ENCODE results near the gene C14orf39.

Gene C14orf39, protein sequence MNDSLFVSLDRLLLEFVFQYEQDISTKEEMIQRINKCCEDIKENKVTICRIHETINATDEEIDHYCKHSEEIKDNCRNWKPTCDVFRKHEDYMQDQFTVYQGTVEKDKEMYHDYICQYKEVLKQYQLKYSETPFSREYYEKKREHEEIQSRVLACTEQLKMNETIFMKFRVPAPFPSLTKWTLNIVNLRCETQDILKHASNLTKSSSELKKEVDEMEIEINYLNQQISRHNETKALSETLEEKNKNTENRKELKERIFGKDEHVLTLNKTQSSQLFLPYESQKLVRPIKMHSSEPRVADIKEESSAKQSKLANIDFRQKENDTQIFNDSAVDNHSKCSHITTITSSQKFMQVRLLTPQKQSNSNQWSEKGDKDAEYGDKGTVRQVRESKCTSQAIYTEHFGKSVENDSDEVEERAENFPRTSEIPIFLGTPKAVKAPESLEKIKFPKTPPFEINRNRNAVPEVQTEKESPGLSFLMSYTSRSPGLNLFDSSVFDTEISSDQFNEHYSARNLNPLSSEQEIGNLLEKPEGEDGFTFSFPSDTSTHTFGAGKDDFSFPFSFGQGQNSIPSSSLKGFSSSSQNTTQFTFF

DNA sequence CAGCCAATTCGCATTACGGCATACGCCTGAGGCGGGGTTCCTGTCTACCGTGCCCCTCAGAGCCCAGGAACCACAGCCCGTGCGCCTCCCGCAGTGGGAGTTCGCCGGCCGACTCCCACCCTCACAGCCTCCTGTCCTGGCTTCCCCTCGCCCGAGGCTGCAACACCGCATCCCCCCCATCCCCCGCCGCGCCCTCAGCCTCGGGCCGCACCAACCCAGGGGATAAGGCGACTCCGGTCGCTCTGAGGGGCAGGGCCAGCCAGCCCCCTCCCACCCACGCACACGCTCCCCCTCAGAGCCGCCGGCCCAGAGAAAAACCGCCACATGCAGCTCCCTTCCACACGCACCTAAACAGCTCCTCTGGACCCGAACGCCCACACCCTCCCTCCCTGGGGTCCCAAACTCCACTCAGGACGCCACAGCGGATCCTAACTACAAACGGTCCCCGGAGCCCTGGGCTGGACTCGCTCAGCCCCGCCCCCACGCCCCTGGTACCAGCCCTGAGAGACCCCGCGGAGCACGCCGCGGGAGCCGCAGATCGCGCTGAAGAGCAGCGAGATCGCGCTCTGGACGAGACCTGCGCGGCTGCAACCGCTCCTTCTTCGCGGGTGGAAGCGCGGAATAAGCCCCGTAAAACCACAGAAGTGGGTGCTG is at the start of gene C14orf39:
TSS of gene C14orf39 (minus strand) at position 466 of the 654 bp plus-strand sequence. CDS start 985 bp downstream, outside the sequence.
- DNase-seq (ENCODE audit: low read depth in 3 of 3): no peak

DNA sequence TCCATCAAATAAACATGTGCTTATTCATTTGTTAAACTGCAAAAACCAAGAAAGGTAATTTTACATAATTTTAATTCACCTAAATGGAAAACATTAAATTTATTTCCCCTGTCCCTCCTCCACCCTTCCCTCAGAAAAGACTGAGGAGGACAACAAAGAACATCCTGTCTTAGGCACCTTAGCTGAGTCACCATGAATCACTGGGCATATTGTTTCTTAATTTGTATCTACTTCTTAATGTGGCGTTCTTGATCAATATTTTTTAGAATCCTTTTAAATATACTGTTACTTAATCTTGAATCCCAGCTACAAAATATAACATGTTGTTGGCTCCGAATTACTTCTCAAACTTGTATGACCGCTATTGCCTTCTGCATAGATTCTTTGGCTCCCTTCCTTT is 46.6 kb upstream of the C14orf39 start:
- no peak for DNase-seq (ENCODE audit: low read depth in 3 of 3)

DNA sequence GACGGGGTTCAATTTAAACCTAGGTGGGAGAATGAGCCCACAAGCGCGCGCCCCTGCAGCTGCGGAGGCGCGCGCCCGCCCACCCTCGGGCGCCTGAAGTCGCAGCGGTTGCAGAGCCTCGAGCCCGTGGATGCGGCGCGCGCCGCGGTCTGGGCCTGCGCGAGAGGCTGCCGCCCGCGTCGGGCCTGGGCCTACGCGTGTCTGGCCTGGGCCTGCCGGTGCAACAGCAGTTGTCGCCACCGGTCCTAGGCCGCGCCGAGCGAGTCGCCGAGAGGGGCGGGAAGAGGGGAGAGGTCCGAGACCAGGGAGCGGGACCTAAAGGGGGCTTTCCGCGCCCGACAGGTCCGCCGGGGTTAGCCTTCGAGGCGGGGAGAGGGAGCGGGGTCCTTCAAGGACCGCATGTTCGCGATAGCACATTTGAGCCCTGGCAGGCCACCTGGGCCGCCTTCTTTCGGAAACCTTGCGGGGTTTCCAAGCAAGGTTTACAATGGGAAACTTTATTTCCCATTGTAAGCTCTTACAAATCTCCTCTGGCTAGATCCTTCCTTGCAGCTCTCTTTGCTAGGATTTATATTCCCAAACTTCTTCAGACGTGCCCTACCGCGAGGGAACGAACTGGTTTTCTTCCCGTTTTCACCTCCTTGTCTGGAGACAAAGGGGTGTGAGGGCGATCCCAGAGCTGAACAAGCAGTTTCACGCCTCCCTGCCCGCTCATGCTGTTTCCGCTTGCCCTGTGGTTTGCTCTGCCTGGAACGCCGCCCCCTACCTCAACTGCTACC is 29.8 kb upstream of the C14orf39 start:
- DNase-seq (ENCODE audit: low read depth in 3 of 3): no peak

DNA sequence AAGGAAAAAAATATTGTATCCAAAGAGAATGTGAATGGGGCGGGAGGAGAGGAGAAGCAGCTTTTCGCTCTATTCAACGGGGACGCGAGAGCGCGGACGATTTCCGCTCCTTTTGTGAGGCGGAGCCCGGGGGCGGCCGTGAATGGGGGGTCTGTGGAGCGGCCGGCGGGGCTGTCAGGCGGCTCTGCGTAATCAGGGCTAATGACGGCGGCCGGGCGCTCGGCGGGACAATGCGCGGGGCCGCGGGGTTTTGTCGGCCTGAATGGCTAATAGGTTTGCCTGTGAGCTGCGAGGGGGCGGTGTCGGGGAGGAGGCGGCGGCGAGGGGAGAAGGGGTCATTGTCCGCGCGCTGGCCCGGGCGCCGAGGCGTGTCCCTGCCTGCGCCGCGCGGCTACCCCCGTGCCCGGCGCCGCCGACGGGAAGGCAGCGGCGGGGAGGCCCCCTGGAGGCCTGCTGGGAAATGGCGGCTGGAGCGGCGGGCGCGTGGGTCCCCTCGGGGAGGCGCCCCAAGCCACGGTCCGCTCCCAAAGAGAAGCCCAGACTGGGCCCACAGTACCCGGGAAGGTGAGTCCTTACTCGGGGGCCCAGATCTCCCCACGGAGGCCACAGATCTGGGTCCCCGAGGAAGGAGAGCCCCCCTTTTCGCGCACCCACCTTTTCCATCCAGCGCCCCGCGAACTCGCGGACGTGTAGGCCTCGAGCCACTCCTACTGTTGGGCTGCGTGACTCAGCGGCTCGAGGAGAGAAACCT is 29.1 kb upstream of the C14orf39 start:
- DNase-seq (ENCODE audit: low read depth in 3 of 3): no peak

DNA sequence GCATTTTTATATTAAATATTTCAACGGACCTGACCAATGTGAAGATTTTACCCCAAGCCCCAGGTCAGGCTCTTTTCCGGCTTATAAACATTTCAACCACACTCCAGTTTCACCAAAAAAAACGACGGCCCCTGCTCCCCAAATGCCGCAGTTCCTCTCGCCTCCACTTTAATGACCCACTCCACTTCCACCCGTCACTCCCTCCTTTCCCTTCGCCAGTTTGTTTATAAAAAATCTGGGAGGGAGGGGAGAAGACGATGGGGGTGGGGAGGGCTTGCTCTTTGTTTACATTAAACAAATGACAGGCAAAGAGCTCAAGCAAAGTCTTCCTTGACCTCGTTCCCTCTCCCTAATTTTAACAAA is 28.5 kb upstream of the C14orf39 start:
- DNase-seq (ENCODE audit: low read depth in 3 of 3): no peak

DNA sequence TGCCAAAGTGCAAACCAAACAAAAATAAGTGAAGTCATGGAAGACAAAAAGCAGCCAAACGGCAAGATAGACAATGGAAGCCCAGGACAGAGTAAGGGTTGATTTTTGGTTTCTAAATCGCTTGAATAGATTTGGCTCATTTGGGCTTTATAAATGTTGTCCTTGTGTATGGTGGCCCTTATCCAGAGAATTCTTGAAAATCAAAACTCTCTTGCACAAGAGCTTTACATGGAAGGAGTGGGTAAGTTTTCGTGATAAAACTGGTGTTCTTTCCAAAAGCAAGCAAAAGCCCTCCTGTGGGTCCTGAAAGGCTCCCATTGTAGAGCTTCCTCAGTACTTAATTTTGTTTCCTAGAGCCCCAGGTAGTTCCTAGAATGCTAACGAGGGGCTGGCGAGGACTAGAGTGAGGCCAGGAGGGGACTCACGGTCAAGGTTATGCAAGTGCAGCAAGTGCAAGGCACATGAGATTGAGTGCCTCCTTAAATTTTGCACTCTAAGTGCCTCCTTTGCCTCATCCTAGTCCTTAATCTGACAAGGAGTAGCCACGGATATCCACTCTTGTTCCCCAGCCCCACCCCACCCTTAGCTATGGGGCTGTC is 27.2 kb upstream of the C14orf39 start:
- DNase-seq (ENCODE audit: low read depth in 3 of 3): no peak

DNA sequence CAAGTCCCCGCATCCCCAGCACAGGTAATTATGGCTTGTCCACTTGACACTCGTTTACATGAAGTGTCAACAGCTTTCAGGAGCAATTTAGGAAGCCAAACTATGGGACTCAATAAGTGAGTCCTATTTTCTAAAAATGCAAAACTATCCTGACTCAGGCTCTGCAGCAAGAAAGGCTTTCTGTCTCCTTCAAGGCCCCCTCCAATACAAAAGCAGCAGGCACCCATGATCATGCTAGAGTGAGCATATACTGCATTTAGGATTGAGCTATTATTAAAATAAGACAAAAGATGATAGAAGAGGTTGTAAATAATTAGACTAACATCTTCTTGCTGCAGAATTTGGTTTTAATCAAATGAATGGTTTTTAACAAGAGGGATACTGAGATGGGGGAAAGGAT is 26.3 kb upstream of the C14orf39 start:
- no peak for DNase-seq (ENCODE audit: low read depth in 3 of 3)

DNA sequence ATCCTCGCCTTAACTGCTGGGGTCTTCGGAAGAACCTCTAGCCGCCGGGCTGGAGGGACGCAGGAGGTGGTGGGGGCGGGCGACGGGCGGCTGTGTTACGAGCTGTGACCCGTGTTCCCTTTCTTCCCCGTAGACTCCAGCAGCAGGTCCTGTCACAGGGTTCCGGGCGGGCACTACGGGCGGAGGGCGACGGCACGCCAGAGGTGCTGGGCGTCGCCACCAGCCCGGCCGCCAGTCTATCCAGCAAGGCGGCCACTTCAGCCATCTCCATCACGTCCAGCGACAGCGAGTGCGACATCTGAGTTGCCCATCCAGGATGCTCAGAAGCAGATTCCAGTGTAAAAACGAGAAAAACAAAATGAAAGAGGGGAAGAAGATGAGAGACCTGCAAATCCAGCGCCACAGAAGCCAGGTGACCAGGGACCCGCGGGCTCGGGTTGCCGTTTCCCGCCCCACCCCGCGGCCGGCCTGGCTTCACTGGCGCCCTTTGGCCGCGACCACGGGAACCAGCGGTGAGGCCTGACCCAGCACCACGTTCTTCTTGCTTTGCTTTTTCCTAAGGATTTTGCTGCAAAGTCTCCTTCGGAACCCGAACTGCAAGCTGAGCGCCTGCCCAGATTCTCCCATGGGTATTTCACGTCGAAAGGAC is 25.2 kb upstream of the C14orf39 start:
- DNase-seq (ENCODE audit: low read depth in 3 of 3): no peak

DNA sequence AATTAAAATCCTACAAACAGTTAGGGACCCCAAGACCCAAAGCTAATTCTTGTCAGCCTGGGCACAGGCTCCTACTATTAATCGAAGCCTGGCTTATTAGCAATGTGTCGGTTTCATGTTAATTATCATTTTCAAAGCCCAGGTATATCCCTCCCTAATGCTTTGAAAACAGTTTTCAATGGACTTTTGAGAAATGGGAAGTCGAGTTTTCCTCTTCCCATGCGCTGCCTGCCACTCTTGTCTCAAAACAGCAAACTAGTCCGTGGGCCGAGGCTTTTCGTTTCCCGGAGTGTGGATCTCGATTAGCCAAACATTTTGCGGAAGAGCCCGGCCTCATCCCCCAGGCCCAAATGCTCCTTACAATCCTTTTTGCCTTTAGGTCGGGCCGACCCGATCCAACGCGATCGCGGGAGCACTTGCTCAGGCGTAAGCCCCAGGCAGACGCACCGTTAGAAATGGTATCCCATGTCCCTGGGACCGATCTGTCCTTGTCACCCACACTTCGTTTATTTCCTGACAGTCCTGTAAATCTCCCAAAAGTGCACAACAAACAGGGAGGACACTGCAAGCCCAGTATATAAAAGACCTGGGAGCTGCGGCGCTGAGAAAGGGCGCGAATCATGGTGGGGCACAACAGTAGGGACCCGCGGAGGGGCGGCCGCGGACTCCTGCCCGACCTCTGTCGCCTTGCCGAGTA is 24.5 kb upstream of the C14orf39 start:
- no peak for DNase-seq (ENCODE audit: low read depth in 3 of 3)

DNA sequence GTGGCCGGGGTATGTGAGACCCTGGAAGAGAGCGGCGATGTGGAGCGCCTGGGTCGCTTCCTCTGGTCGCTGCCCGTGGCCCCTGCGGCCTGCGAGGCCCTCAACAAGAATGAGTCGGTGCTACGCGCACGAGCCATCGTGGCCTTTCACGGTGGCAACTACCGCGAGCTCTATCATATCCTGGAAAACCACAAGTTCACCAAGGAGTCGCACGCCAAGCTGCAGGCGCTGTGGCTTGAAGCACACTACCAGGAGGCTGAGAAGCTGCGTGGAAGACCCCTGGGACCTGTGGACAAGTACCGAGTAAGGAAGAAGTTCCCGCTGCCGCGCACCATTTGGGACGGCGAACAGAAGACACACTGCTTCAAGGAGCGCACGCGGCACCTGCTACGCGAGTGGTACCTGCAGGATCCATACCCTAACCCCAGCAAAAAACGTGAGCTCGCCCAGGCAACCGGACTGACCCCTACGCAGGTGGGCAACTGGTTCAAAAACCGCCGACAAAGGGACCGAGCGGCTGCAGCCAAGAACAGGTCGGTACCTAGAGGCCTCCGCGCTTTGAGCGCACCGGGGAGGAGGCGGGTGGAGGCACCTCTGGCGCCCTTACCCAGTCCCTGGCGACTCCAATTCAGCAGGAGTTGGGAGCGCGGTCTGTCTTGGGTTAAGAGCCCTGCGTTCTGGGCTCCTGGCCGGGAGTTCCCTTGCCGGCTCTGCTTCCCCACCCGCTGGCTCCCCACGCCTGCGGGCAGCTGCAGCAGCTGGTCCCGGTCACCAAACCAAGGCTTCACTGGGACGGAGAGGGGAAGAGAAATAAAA is 23.8 kb upstream of the C14orf39 start:
- no peak for DNase-seq (ENCODE audit: low read depth in 3 of 3)

DNA sequence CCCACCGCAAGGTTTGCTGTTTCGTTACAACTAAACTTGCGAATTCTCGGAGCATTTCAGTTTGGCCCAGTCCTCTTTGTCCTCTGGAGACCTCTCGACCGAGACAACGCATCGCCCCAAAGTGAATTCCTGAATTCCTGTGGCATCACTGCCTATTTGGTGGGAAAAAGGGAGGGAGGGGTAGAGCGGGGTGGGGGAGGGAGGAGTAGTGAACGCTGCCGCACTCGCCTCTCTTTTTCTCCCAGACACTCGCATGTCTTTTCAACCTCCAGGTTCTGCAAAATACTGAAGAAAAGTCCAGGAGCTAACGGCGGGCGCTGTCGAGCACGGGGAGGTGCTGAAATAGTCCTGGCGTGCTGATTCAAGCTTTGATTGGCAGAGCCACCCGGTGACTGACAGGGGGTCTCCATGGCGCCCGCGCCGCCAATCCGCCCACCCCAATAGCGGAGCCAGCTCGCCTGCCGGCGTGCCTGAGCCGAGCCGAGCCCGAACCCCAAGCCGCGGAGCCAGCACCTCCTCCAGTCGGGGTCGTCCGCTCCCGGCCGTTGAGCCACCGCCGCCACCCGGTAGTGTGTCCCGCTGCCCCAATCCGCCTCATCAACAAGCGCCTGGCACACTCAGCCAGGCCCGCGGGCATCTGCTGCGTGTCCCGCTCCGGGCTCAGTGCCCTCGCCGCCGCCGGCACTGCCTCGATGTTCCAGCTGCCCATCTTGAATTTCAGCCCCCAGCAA is 23.0 kb upstream of the C14orf39 start, which contains the start of gene SIX6:
TSS of gene SIX6 (plus strand) at position 440 of the 731 bp plus-strand sequence. CDS start at position 693, 253 bp downstream.
- DNase-seq (ENCODE audit: low read depth in 3 of 3): no peak

DNA sequence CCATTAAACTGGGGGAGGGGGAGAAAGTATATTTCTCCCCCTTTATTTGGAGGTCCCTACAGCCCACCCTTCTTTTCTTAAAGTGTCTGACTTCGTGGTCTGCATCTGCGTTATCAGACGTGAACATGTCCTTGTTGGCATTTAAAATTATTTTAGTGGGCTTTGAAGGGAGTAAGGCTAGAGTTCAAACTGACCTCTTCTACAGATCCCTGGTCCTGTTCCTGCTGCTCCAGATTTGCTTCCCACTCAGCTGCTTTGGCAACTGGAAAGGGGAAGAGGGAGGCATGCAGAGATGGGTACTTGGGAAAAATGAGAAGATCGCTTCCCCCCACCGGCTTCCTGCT is 22.5 kb upstream of the C14orf39 start:
- no peak for DNase-seq (ENCODE audit: low read depth in 3 of 3)

DNA sequence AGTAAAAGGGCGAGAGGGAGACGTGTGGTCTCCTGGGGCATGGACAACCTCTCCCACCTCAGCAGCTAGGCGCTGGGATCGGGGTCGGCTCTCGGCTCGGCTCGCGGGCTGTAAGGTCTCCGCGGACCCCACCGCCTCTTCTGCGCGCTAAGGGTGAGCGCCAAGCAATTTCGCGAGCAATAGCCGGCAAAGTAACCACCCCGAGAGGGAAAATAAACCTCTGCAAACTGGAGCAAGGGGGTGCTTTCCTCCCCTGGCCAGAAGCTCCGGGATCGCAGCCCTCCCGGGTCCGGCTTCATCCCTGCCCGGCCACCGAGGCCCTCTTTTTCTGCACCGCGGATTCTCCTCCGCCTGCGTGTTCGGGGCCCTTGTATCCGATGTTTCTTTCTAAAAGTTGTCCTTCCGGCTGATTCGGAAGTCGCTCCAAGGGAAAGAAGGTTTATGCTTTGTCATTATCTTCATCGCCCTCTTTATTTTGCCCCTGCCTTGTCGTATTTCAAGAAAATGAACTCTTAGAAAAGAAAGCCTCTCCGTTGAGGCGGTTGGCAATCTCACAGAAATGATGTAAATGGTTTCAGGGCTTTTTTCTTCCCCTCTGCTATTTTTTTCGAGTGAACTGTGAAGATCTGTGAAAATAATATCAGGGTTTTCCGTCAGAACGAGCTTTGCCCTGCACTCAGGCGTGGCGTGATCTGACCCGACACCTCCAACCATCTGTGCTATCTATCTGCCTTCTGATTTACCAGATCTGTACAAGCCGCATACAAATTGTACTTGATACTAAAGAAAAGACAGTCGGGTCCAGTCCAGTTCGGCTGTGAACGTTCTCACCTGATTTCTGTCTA is 21.3 kb upstream of the C14orf39 start:
- DNase-seq (ENCODE audit: low read depth in 3 of 3): no peak

DNA sequence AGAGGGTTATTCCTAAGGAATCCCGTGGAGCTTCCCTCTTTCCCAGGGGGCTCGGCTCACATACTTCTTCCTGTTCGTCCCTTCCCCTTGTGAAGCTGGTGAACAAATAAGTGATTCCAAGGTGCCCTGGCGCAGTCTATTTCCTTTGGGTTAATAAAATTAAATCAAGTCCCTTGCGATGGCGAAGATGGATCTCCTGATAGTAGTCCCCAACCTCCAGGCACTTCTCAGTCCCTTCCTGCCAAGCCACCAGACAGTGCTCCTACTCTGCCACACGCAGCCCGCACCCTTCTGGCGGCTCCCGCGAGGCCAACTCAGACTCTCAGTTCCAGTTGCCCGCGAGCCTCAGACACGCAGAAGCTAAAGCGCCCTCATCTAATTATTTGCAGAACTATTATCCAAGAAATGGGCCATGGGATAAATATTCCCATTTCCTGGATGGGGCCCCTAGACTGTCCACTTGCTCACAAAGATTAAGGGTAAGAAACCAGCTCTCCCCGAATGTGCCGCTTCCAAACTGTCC is 20.7 kb upstream of the C14orf39 start:
- no peak for DNase-seq (ENCODE audit: low read depth in 3 of 3)

DNA sequence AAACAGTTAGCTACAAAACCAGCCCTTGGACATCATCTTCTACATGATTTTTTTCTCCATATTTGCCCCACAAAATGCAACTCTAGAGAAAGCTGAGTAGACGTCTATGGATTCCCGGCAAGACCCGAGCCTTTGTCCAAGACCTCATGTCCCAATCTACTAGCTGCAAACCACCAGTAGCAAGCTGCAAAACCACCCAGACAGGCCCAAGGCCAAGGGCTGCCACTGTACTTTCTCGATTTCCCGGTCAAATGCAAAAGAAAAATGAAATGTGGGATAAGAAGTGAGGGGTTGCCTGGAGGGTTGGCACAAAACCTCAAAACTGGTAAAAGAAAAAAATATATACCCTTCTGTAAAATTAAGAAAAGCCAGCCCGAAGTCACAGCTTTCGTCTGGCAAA is 20.1 kb upstream of the C14orf39 start:
- no peak for DNase-seq (ENCODE audit: low read depth in 3 of 3)

DNA sequence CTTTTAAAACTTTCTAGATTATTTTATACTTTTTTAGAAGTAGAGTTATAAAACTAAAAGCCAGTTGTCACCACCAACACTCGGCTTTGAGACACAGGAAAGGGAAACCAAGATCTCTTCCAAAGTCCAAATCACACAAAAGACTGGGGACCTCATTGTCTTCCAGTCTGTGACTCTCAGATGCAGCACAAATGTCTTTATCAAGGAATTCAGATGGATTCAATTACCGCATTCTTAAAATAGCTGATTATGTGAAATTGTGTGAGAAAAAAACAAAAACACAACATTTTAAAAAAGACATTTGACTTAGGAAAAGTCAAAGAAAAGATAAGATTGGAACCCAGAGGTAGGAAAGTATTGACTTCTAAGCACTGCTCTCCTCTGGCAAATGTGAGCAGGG is 19.6 kb upstream of the C14orf39 start:
- DNase-seq (ENCODE audit: low read depth in 3 of 3): no peak

DNA sequence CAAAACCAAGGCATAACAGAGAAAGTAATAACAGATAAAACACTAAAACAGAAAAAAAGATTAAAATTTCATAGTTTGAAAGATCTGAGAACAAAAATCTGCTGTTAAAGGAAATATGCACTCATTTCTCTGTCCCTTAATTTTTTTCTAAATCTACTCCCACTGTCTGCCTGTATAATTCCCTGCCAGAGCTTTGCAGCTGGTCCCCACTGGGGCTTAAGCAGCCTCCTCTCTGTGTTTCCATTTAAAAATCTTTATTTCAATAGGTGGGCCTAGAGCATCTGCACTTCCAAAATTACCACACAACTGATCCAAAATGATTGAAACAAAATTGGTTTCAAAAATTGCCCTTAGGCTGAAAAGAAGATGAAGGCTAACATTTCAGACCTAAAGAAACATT is 16.7 kb upstream of the C14orf39 start:
- DNase-seq (ENCODE audit: low read depth in 3 of 3): no peak

All from stimulated activated CD4-positive, alpha-beta T cell treated with anti-CD3 and anti-CD28 coated beads, TNF-alpha, amount 100 ng/mL, for 4 hours (primary cell).